ENCODE data around the gene FAM98B. TPM values are rescaled to one million over a fixed set of nuclear protein-coding genes. Genes with fewer than 3 reads are reported as not detected.

Gene FAM98B
- polyA plus RNA-seq, 1 of the 3 experiments (the other 2 are of a cell fraction): 5.7 TPM

GRCh38 chr15:38424101-38424552, 29.8 kb upstream of the FAM98B start:
- no peaks in the 10 kb centered on the region for H4K20me1 ChIP-seq (ENCODE audit: insufficient read depth)
- TF ChIP-seq TAF1 (IDR thresholded peaks at IDR 0.05; ENCODE audit: borderline replicate concordance, low read depth, low read length) (no peak), TEAD4 (IDR thresholded peaks at IDR 0.05; ENCODE audit: borderline replicate concordance, insufficient read depth) (no peak), RCOR1 (IDR thresholded peaks at IDR 0.05; ENCODE audit: low read length) (no peak), EP300 (IDR thresholded peaks at IDR 0.05; ENCODE audit: borderline replicate concordance in 1 of 2, low read depth in 1 of 2, low read length in 1 of 2) (no peak), MEF2A (IDR thresholded peaks at IDR 0.05; ENCODE audit: borderline replicate concordance, low read depth) (no peak), GATA2 (CRISPR knock-in tag; IDR thresholded peaks at IDR 0.05) (no peak), CHD2 (IDR thresholded peaks at IDR 0.05; ENCODE audit: low read length, partially characterized antibody) (no peak), RFX5 (IDR thresholded peaks at IDR 0.05; ENCODE audit: low read length) (no peak), FOXM1 (IDR thresholded peaks at IDR 0.05; ENCODE audit: low read depth) (no peak), YY1 (IDR thresholded peaks at IDR 0.05; ENCODE audit: low read depth) (no peak), ELF1 (IDR thresholded peaks at IDR 0.05) (no peak), RXRA (IDR thresholded peaks at IDR 0.05; ENCODE audit: borderline replicate concordance, low read depth) (no peak), EZH2phosphoT487 (IDR thresholded peaks at IDR 0.05; ENCODE audit: borderline replicate concordance, low read depth) (no peak), GABPA (IDR thresholded peaks at IDR 0.05; ENCODE audit: low read depth) (no peak), JUND (IDR thresholded peaks at IDR 0.05) (no peak)
- TF ChIP-seq, protein P1, sequence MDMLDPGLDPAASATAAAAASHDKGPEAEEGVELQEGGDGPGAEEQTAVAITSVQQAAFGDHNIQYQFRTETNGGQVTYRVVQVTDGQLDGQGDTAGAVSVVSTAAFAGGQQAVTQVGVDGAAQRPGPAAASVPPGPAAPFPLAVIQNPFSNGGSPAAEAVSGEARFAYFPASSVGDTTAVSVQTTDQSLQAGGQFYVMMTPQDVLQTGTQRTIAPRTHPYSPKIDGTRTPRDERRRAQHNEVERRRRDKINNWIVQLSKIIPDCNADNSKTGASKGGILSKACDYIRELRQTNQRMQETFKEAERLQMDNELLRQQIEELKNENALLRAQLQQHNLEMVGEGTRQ (IDR thresholded peaks at IDR 0.05; ENCODE audit: borderline replicate concordance, low read depth, low read length): no peak
- TF ChIP-seq, protein P2, sequence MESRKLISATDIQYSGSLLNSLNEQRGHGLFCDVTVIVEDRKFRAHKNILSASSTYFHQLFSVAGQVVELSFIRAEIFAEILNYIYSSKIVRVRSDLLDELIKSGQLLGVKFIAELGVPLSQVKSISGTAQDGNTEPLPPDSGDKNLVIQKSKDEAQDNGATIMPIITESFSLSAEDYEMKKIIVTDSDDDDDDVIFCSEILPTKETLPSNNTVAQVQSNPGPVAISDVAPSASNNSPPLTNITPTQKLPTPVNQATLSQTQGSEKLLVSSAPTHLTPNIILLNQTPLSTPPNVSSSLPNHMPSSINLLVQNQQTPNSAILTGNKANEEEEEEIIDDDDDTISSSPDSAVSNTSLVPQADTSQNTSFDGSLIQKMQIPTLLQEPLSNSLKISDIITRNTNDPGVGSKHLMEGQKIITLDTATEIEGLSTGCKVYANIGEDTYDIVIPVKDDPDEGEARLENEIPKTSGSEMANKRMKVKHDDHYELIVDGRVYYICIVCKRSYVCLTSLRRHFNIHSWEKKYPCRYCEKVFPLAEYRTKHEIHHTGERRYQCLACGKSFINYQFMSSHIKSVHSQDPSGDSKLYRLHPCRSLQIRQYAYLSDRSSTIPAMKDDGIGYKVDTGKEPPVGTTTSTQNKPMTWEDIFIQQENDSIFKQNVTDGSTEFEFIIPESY (IDR thresholded peaks at IDR 0.05; ENCODE audit: borderline replicate concordance, low read depth): no peak
- TF ChIP-seq, protein P3, sequence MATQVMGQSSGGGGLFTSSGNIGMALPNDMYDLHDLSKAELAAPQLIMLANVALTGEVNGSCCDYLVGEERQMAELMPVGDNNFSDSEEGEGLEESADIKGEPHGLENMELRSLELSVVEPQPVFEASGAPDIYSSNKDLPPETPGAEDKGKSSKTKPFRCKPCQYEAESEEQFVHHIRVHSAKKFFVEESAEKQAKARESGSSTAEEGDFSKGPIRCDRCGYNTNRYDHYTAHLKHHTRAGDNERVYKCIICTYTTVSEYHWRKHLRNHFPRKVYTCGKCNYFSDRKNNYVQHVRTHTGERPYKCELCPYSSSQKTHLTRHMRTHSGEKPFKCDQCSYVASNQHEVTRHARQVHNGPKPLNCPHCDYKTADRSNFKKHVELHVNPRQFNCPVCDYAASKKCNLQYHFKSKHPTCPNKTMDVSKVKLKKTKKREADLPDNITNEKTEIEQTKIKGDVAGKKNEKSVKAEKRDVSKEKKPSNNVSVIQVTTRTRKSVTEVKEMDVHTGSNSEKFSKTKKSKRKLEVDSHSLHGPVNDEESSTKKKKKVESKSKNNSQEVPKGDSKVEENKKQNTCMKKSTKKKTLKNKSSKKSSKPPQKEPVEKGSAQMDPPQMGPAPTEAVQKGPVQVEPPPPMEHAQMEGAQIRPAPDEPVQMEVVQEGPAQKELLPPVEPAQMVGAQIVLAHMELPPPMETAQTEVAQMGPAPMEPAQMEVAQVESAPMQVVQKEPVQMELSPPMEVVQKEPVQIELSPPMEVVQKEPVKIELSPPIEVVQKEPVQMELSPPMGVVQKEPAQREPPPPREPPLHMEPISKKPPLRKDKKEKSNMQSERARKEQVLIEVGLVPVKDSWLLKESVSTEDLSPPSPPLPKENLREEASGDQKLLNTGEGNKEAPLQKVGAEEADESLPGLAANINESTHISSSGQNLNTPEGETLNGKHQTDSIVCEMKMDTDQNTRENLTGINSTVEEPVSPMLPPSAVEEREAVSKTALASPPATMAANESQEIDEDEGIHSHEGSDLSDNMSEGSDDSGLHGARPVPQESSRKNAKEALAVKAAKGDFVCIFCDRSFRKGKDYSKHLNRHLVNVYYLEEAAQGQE (IDR thresholded peaks at IDR 0.05; ENCODE audit: low read depth, low read length): no peak
- TF ChIP-seq, protein P4, sequence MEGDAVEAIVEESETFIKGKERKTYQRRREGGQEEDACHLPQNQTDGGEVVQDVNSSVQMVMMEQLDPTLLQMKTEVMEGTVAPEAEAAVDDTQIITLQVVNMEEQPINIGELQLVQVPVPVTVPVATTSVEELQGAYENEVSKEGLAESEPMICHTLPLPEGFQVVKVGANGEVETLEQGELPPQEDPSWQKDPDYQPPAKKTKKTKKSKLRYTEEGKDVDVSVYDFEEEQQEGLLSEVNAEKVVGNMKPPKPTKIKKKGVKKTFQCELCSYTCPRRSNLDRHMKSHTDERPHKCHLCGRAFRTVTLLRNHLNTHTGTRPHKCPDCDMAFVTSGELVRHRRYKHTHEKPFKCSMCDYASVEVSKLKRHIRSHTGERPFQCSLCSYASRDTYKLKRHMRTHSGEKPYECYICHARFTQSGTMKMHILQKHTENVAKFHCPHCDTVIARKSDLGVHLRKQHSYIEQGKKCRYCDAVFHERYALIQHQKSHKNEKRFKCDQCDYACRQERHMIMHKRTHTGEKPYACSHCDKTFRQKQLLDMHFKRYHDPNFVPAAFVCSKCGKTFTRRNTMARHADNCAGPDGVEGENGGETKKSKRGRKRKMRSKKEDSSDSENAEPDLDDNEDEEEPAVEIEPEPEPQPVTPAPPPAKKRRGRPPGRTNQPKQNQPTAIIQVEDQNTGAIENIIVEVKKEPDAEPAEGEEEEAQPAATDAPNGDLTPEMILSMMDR (IDR thresholded peaks at IDR 0.05): no peak
- 48% methylated on average over 4 of the region's 4 CpGs for WGBS (ENCODE audit: low lambda C conversion rate)
- H3K4me3 ChIP-seq (ENCODE audit: low read depth in 2 of 2, low read length in 1 of 2): no peak overlapping the region; a peak in 1 of 4 replicates
- H3F3A ChIP-seq (replicated peaks; ENCODE audit: insufficient read depth): no peaks in the 10 kb centered on the region
- H3K4me1 ChIP-seq (ENCODE audit: control insufficient read depth in 1 of 2, insufficient read depth in 2 of 2, low read depth in 1 of 2, low read length in 1 of 2): no peaks in the 10 kb centered on the region
- H3K27ac ChIP-seq (ENCODE audit: low read depth in 2 of 2, low read length in 1 of 2): no peak overlapping the region
- CTCF ChIA-PET: no interaction called here
- H3K9ac ChIP-seq: no peak overlapping the region
- no peak overlapping the region for H3K4me2 ChIP-seq
- no peaks in the 10 kb centered on the region for H3K27me3 ChIP-seq (ENCODE audit: insufficient read depth)
- no peak overlapping the region for H2AFZ ChIP-seq (ENCODE audit: low read depth)
- no peak for DNase-seq
- H3K9me3 ChIP-seq: no peaks in the 10 kb centered on the region
- H3K36me3 ChIP-seq (replicated peaks in 1 of 2; ENCODE audit: control insufficient read depth in 1 of 2, insufficient read depth in 2 of 2, low read length in 1 of 2): no peaks in the 10 kb centered on the region
- H3K79me2 ChIP-seq (ENCODE audit: insufficient read depth): no peaks in the 10 kb centered on the region
- H3K9me2 ChIP-seq: no peaks in the 10 kb centered on the region
- POLR2A ChIA-PET: no interaction called here

Data from SK-N-SH (cell line).